Neuronal stem cell (in vitro differentiated cells): ENCODE results near the gene ZBTB39. TPM values are rescaled to one million over a fixed set of nuclear protein-coding genes. Genes with fewer than 3 reads are reported as not detected.
"Not testable (repeated sequence)": the region's sequence is repeated elsewhere in the genome, so short reads cannot be mapped to it uniquely, and the experiment has no call there.

ENCODE experiments used
- DNase-seq: peaks from one replicate; pipeline ENCODE4 v3.0.0-alpha.2; 2013; ENCODE audit warnings: low spot score
- H2AFZ ChIP-seq: one replicate; pipeline ENCODE4 v1.6.1; 2013; ENCODE audit warnings: mild to moderate bottlenecking, low read length, inconsistent platforms
- H2AK5ac ChIP-seq: 2 replicates; pipeline ENCODE4 v1.6.1; 2013; ENCODE audit warnings: low read depth, mild to moderate bottlenecking, inconsistent platforms, low read length, moderate library complexity, mixed read lengths
- H2BK120ac ChIP-seq: 2 replicates; pipeline ENCODE4 v1.6.1; 2013; ENCODE audit warnings: low read depth, mild to moderate bottlenecking, inconsistent platforms, low read length, moderate library complexity, mixed read lengths
- H2BK12ac ChIP-seq: one replicate; pipeline ENCODE4 v1.6.1; 2013; ENCODE audit warnings: low read length, inconsistent platforms
- H2BK15ac ChIP-seq: 2 replicates; pipeline ENCODE4 v1.6.1; 2013; ENCODE audit warnings: mild to moderate bottlenecking, low read length, inconsistent platforms, mixed read lengths
- H2BK5ac ChIP-seq: one replicate; pipeline ENCODE4 v1.6.1; 2013; ENCODE audit warnings: inconsistent platforms, mild to moderate bottlenecking, low read length, moderate library complexity
- H3K14ac ChIP-seq: one replicate; pipeline ENCODE4 v1.6.1; 2013; ENCODE audit warnings: low read length, inconsistent platforms
- H3K18ac ChIP-seq: 2 replicates; pipeline ENCODE4 v1.6.1; 2013; ENCODE audit warnings: low read length, inconsistent platforms
- H3K23ac ChIP-seq: 2 replicates; pipeline ENCODE4 v1.6.1; 2013; ENCODE audit warnings: low read depth, mild to moderate bottlenecking, mixed read lengths, low read length, inconsistent platforms; ENCODE audit not compliant: poor library complexity
- H3K27ac ChIP-seq: replicated peaks from 3 replicates; pipeline ENCODE4 v1.5.1; 2013; ENCODE audit warnings: low read length, inconsistent platforms
- H3K27me3 ChIP-seq, 3 experiments: 2 replicates each; pipeline ENCODE4 v1.6.1; 2013; ENCODE audit warnings: low read length in 3 of 3, mild to moderate bottlenecking in 2 of 3, inconsistent platforms in 1 of 3, low read depth in 1 of 3, mixed read lengths in 1 of 3, moderate library complexity in 1 of 3; ENCODE audit not compliant: control insufficient read depth in 3 of 3, insufficient read depth in 3 of 3
- H3K36me3 ChIP-seq, 2 donors: replicated peaks in 1 of 2; 2 replicates each; pipeline ENCODE4 v1.6.1; 2013; ENCODE audit warnings: low read length in 2 of 2; ENCODE audit not compliant: control insufficient read depth in 2 of 2, insufficient read depth in 2 of 2
- H3K4ac ChIP-seq: 2 replicates; pipeline ENCODE4 v1.6.1; 2013; ENCODE audit warnings: inconsistent platforms, mild to moderate bottlenecking, low read length, moderate library complexity
- H3K4me1 ChIP-seq, 2 donors: 1 replicate in 1 of 2; 2 replicates in 1 of 2; pipeline ENCODE4 v1.6.1; 2013; ENCODE audit warnings: low read length in 2 of 2, low read depth in 1 of 2; ENCODE audit not compliant: control insufficient read depth in 2 of 2, insufficient read depth in 1 of 2
- H3K4me2 ChIP-seq: one replicate; pipeline ENCODE4 v1.6.1; 2013; ENCODE audit warnings: mild to moderate bottlenecking, low read length, inconsistent platforms; ENCODE audit not compliant: insufficient read depth, poor library complexity, severe bottlenecking
- H3K4me3 ChIP-seq, 2 donors: 2 replicates each; pipeline ENCODE4 v1.5.1; 2013; ENCODE audit warnings: low read length in 2 of 2, mild to moderate bottlenecking in 2 of 2, inconsistent platforms in 1 of 2, moderate library complexity in 1 of 2
- H3K79me1 ChIP-seq: one replicate; pipeline ENCODE4 v1.6.1; 2013; ENCODE audit warnings: low read depth, mild to moderate bottlenecking, inconsistent platforms, low read length, moderate library complexity
- H3K9ac ChIP-seq: one replicate; pipeline ENCODE4 v1.6.1; 2013; ENCODE audit warnings: mild to moderate bottlenecking, low read depth, low read length, inconsistent platforms; ENCODE audit not compliant: poor library complexity
- H3K9me3 ChIP-seq, 2 donors: replicated peaks in 1 of 2; 2 replicates each; pipeline versions ENCODE3 to v1.6.1; 2013; ENCODE audit warnings: low read length in 2 of 2, mild to moderate bottlenecking in 2 of 2, inconsistent platforms in 1 of 2, low read depth in 1 of 2, mixed read lengths in 1 of 2, moderate library complexity in 1 of 2; ENCODE audit not compliant: control insufficient read depth in 2 of 2, insufficient read depth in 1 of 2
- H4K8ac ChIP-seq: one replicate; pipeline ENCODE4 v1.6.1; 2013; ENCODE audit warnings: low read depth, mild to moderate bottlenecking, inconsistent platforms, low read length, moderate library complexity
- H4K91ac ChIP-seq: one replicate; pipeline ENCODE4 v1.6.1; 2013; ENCODE audit warnings: low read length, low read depth, mild to moderate bottlenecking, inconsistent platforms; ENCODE audit not compliant: poor library complexity
- WGBS, 2 donors: extraction: QIAGEN DNeasy Blood & Tissue Kit; methylation state at CpG; one replicate each; pipeline ENCODE4 v1.1.7; 2013; ENCODE audit warnings: missing lambda C conversion rate in 2 of 2, mixed read lengths in 1 of 2; ENCODE audit not compliant: insufficient read length in 2 of 2, insufficient replicate concordance in 1 of 2; ENCODE audit errors: extremely low coverage in 2 of 2; 5-methylcytosine and 5-hydroxymethylcytosine counted together
- polyA plus RNA-seq, 2 experiments: library from polyadenylated mRNA; stranded (reverse); fragments of 200-250 nt; gene quantifications; one replicate each; pipeline ENCODE4 v1.2.3, GENCODE V29; 2013

ZBTB39 gene
- 14.6 TPM for polyA plus RNA-seq (2013, experiment 1 of 2)
- 15.1 TPM for polyA plus RNA-seq (2013, experiment 2 of 2)

- Histone ChIP-seq H4K8ac (no peak within 1 kb of the TSS), H3K36me3 (peaks cover 31 to 41% of the 10 kb centered on the region in 2 donors), H3K4me1 (peaks cover 0 to 13% of the 10 kb centered on the region in 2 donors), H2BK15ac (no peak within 1 kb of the TSS), H3K4me3 (peak within 1 kb of the TSS; percentile 69 to 95), H3K27ac (no peak within 1 kb of the TSS), H2AK5ac (peak within 1 kb of the TSS; percentile 39), H2AFZ (peak within 1 kb of the TSS; percentile 90), H2BK120ac (no peak within 1 kb of the TSS), H3K9ac (peak within 1 kb of the TSS; percentile 90), H3K23ac (peak within 1 kb of the TSS; percentile 12), H2BK5ac (peak within 1 kb of the TSS; percentile 49), H3K27me3 (peaks cover 0 to 7% (median 0%) of the 10 kb centered on the region in 3 experiments), H3K14ac (no peak within 1 kb of the TSS), H3K9me3 (no peaks in the 10 kb centered on the region), H2BK12ac (no peak within 1 kb of the TSS), H3K4me2 (peak within 1 kb of the TSS; percentile 63), H3K18ac (peak within 1 kb of the TSS; percentile 95), H3K79me1 (peaks cover 20% of the 10 kb centered on the region), H4K91ac (no peak within 1 kb of the TSS), H3K4ac (peak within 1 kb of the TSS; percentile 46)
- WGBS, 2 donors: no CpG with 5 or more reads among the region's 94 CpGs
- peak; percentile 63 for DNase-seq
Measured at GRCh38 chr12:57005980-57006808, at the start of gene ZBTB39. ZBTB39 (minus strand) TSS chr12:57006546; CDS start chr12:57004917, 1,629 bp downstream.

GRCh38 chr12:57055824-57056223 lies 49.5 kb upstream of the ZBTB39 start:
- Histone ChIP-seq H3K14ac (no peak overlapping the region), H2BK15ac (no peak overlapping the region), H3K9ac (no peak overlapping the region), H3K18ac (no peak overlapping the region), H4K91ac (no peak overlapping the region), H3K23ac (no peak overlapping the region), H3K4me1 (no peaks in the 10 kb centered on the region), H3K4me3 (no peak overlapping the region), H3K79me1 (no peaks in the 10 kb centered on the region), H3K9me3 (peaks cover 0 to 3% of the 10 kb centered on the region in 2 donors), H2BK12ac (no peak overlapping the region), H3K36me3 (peaks cover 27 to 63% of the 10 kb centered on the region in 2 donors), H3K4ac (no peak overlapping the region), H2AK5ac (no peak overlapping the region), H2BK120ac (no peak overlapping the region), H3K27me3 (no peaks in the 10 kb centered on the region), H3K4me2 (no peak overlapping the region), H2BK5ac (no peak overlapping the region), H4K8ac (no peak overlapping the region), H3K27ac (no peak overlapping the region), H2AFZ (no peak overlapping the region)
- no peak for DNase-seq
- WGBS, 2 donors: no CpG with 5 or more reads among the region's 3 CpGs

- WGBS, 2 donors: no CpG with 5 or more reads among the region's 4 CpGs
- H3K9me3 ChIP-seq, H2AFZ ChIP-seq, H4K91ac ChIP-seq, H3K79me1 ChIP-seq, H3K4me1 ChIP-seq, DNase-seq, H3K27ac ChIP-seq, H2BK12ac ChIP-seq, H4K8ac ChIP-seq, H2BK15ac ChIP-seq, H2AK5ac ChIP-seq, H3K9ac ChIP-seq, H3K23ac ChIP-seq, H3K4me3 ChIP-seq, H3K4me2 ChIP-seq, H3K27me3 ChIP-seq, H3K4ac ChIP-seq, H2BK5ac ChIP-seq, H3K14ac ChIP-seq, H3K18ac ChIP-seq, H2BK120ac ChIP-seq: not testable (repeated sequence)
- H3K36me3 ChIP-seq: peaks cover 16 to 44% of the 10 kb centered on the region in 2 donors
Measured at GRCh38 chr12:57053901-57054300, 47.6 kb upstream of the ZBTB39 start.

- not testable (repeated sequence) for H3K27ac ChIP-seq, H2BK120ac ChIP-seq, H2AFZ ChIP-seq, H4K91ac ChIP-seq, H3K4ac ChIP-seq, H3K18ac ChIP-seq, H3K4me2 ChIP-seq, H3K4me3 ChIP-seq, H3K14ac ChIP-seq, H3K4me1 ChIP-seq, H2AK5ac ChIP-seq, H3K79me1 ChIP-seq, H2BK15ac ChIP-seq, H2BK12ac ChIP-seq, H4K8ac ChIP-seq, H3K23ac ChIP-seq, H3K9ac ChIP-seq, DNase-seq, H3K27me3 ChIP-seq, H2BK5ac ChIP-seq, H3K9me3 ChIP-seq
- H3K36me3 ChIP-seq: peaks cover 9 to 36% of the 10 kb centered on the region in 2 donors
- no CpG with 5 or more reads among the region's 4 CpGs for WGBS, 2 donors
Measured at GRCh38 chr12:57053146-57053545, 46.8 kb upstream of the ZBTB39 start.
